Heart right ventricle (tissue), 16 donors: ENCODE measurements around the gene ADD2. TPM values are rescaled to one million over a fixed set of nuclear protein-coding genes. Genes with fewer than 3 reads are reported as not detected.

Experiments
- ATAC-seq, 8 donors: fragments of 200-7000 bp; cut with Tn5 transposase; one replicate each; pipeline ENCODE4 v1.9.1; 2020; ENCODE audit warnings: mild to moderate bottlenecking in 8 of 8, moderate library complexity in 8 of 8, moderate number of reproducible peaks in 1 of 8
- DNase-seq, 2 donors: peaks; one replicate each; pipeline ENCODE4 v3.0.0-alpha.2; 2020
- H3K27ac ChIP-seq, 10 donors: fragments of 200-600 bp; sonication (generic) in 2 of 10; one replicate each; pipeline versions ENCODE4 v1.5.0 to v1.8.0; 2020 to 2022; ENCODE audit warnings: mild to moderate bottlenecking in 3 of 10
- H3K27me3 ChIP-seq, 7 donors: fragments of 200-600 bp; one replicate each; pipeline ENCODE4 v1.8.0; 2021 to 2022; ENCODE audit warnings: mild to moderate bottlenecking in 2 of 7
- H3K36me3 ChIP-seq, 9 donors: fragments of 200-600 bp; sonication (generic) in 1 of 9; one replicate each; pipeline versions ENCODE4 v1.5.0 to v1.8.0; 2020 to 2022; ENCODE audit warnings: mild to moderate bottlenecking in 2 of 9
- H3K4me1 ChIP-seq, 9 donors: fragments of 200-600 bp; sonication (generic) in 1 of 9; one replicate each; pipeline versions ENCODE4 v1.5.0 to v1.8.0; 2020 to 2022; ENCODE audit warnings: mild to moderate bottlenecking in 4 of 9
- H3K4me3 ChIP-seq, 10 donors: fragments of 200-600 bp; sonication (generic) in 2 of 10; one replicate each; pipeline versions ENCODE4 v1.5.0 to v1.8.0; 2020 to 2022; ENCODE audit warnings: mild to moderate bottlenecking in 7 of 10, moderate library complexity in 2 of 10
- H3K9me3 ChIP-seq, 11 donors: fragments of 200-600 bp in 10 of 11; sonication (generic) in 2 of 11; one replicate each; pipeline versions ENCODE4 v1.5.0 to v1.8.0; 2013 to 2022; ENCODE audit warnings: mild to moderate bottlenecking in 2 of 11, control low read depth in 1 of 11, moderate library complexity in 1 of 11
- WGBS, 2 donors: extraction: QIAGEN DNeasy Blood & Tissue Kit; methylation state at CpG; one replicate each; pipeline ENCODE4 v1.1.7; 2013; ENCODE audit warnings: inconsistent platforms in 1 of 2; 5-methylcytosine and 5-hydroxymethylcytosine counted together
- intact Hi-C, 10 donors: fragments of 100-400 bp; cut with DNase I; formaldehyde crosslinking; loops; one replicate each; pipeline versions ENCODE4 v1.11.1 to v1.14.2; 2022
- polyA plus RNA-seq, 2 donors: library from polyadenylated mRNA; stranded (reverse); fragments of 200-250 nt; gene quantifications; one replicate each; pipeline ENCODE4 v1.2.3, GENCODE V29; 2013
- total RNA-seq, 10 donors: library from RNA; stranded (reverse); fragmentation: NEBNext Ultra II Directional in 3 of 10; extraction: Animal tissue kit (Norgen Biotek cat#: 25700) in 3 of 10; gene quantifications; one replicate each; pipeline versions ENCODE4 v1.2.1 to v1.2.4, GENCODE V29; 2021 to 2023
- TF ChIP-seq, protein P1 (sequence below), 9 donors: fragments of 200-600 bp; sonication (generic) in 2 of 9; IDR thresholded peaks; one replicate each; pipeline versions ENCODE4 v1.5.0 to v1.8.0; 2021 to 2022; ENCODE audit warnings: antibody characterized with exemption in 9 of 9, mild to moderate bottlenecking in 5 of 9, moderate library complexity in 1 of 9
- donor health status: Arrhythmogenic right ventricular cardiomyopathy.
- donor health status: ischemic (EF 13 %, LVEDD 7.1; RV severe dilation, severe dysfunction).
- donor health status: healthy with polysubstance abuse.
- donor health status: DM: no; HTN: yes; CAD: no.
- donor health status: DM: no; HTN: no; CAD: no.
- donor health status: ischemic (EF 25% LVEDD 6.9; RV normal size, moderate dysfunction).
- donor health status: ischemic (EF 25% LVEDD 5.7; RV mildly dilated, moderate dysfunction).
- donor health status: healthy.
- donor health status: DM: yes; HTN: yes; CAD: no.
- donor health status: Ischemic cardiomyopathy.
- donor health status: ischemic (EF 35%, LVEDD 5.7; RV mildly dilated, moderate dysfunction).
- donor health status: nonischemic (EF 11% LVEDD 7.7; RV severe dilation, severe dysfunction).
- donor health status: DM: yes; HTN: yes; CAD: no.
- donor health status: PGD.
- donor health status: ischemic (EF 29% LVEDD 5.4; RV normal size, mild dysfunction).
- donor health status: nonischemic (EF 23%, LVEDD 6.1; RV moderate dilation, normal function).

Gene ADD2
- total and polyA plus RNA-seq, 12 donors: 0.16 to 5.7 (median 2.2) TPM

DNA sequence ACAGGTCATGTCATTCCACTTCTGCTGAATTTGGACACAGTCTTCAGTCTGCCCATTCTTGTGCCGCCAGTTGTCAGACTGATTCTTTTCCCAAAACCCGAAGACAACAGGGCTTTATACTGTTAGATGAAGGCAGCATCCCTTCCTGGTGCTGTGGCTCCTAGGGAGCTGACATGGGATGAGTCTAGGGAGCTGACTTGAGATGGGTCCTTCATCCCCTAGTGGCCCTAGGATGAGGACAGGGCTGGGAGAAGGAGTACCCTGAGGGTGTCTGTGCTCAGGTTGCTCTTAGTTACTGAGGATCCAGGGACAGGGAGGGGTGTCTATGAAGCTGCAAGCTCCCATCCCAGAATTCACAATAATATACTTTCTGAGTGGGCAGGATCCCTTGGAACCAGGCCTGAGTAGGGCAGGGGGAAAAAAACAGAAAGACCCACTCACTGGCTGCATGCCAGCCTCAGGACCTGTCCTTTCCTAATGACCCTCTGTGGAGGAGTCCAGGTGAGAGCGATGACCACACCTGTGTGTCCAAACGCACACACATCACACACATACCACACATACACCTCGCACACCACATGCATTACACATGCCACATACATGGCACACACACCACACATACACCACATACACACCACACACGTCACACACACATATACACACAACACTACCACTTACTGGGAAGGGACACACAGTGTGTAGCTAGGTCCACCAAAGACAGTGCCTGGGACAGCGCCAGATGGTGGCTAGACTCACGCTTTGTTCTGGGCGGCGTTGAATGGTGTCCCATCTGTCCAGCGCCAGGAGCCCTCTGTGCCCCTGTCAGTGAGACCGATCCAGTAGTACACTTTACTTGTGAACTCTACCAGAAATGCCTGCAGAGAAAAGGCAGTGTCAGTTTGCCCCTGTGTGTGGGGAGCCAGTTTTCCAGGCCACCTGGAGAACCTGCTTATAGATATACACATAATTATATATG lies 41.3 kb upstream of the ADD2 start:
- ATAC-seq (no peak), DNase-seq (no peak)
- no peak overlapping the region for H3K4me3 ChIP-seq
- intact Hi-C loops: no loop called here
- no peaks in the 10 kb centered on the region for H3K36me3 ChIP-seq
- H3K27me3 ChIP-seq: peaks cover 0 to 25% (median 0%) of the 10 kb centered on the region in 7 donors
- no peak overlapping the region for H3K27ac ChIP-seq
- WGBS, 2 donors: 90 to 92% methylated on average over 12 of the region's 12 CpGs
- H3K9me3 ChIP-seq: peaks cover 0 to 5% (median 0%) of the 10 kb centered on the region in 11 donors
- TF ChIP-seq, protein P1, sequence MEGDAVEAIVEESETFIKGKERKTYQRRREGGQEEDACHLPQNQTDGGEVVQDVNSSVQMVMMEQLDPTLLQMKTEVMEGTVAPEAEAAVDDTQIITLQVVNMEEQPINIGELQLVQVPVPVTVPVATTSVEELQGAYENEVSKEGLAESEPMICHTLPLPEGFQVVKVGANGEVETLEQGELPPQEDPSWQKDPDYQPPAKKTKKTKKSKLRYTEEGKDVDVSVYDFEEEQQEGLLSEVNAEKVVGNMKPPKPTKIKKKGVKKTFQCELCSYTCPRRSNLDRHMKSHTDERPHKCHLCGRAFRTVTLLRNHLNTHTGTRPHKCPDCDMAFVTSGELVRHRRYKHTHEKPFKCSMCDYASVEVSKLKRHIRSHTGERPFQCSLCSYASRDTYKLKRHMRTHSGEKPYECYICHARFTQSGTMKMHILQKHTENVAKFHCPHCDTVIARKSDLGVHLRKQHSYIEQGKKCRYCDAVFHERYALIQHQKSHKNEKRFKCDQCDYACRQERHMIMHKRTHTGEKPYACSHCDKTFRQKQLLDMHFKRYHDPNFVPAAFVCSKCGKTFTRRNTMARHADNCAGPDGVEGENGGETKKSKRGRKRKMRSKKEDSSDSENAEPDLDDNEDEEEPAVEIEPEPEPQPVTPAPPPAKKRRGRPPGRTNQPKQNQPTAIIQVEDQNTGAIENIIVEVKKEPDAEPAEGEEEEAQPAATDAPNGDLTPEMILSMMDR (IDR thresholded peaks at IDR 0.05): no peak
- H3K4me1 ChIP-seq: no peaks in the 10 kb centered on the region

DNA sequence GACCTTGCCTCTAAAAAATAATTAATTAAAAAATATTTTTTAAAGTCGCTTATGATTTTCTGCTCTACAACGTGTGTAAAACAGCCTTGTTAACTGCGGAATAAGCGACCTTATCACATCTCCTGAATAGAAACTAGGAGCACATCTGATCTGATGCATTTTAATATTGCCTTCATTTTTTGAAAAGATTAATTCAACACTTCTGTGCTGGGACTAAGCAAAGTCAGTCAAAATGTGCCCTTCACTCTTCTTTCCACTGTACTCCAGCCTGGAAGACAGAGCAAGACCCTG lies 39.8 kb upstream of the ADD2 start:
- no peak overlapping the region for H3K4me3 ChIP-seq
- ATAC-seq: no peak
- H3K27ac ChIP-seq: no peak overlapping the region
- no peak for DNase-seq
- H3K9me3 ChIP-seq: peaks cover 0 to 5% (median 0%) of the 10 kb centered on the region in 11 donors
- peaks cover 0 to 25% (median 0%) of the 10 kb centered on the region in 7 donors for H3K27me3 ChIP-seq
- 94% methylated on average over 4 of the region's 4 CpGs for WGBS, 2 donors
- TF ChIP-seq, protein P1 (IDR thresholded peaks at IDR 0.05): no peak
- intact Hi-C loops: no loop called here
- H3K36me3 ChIP-seq: no peaks in the 10 kb centered on the region
- no peaks in the 10 kb centered on the region for H3K4me1 ChIP-seq

DNA sequence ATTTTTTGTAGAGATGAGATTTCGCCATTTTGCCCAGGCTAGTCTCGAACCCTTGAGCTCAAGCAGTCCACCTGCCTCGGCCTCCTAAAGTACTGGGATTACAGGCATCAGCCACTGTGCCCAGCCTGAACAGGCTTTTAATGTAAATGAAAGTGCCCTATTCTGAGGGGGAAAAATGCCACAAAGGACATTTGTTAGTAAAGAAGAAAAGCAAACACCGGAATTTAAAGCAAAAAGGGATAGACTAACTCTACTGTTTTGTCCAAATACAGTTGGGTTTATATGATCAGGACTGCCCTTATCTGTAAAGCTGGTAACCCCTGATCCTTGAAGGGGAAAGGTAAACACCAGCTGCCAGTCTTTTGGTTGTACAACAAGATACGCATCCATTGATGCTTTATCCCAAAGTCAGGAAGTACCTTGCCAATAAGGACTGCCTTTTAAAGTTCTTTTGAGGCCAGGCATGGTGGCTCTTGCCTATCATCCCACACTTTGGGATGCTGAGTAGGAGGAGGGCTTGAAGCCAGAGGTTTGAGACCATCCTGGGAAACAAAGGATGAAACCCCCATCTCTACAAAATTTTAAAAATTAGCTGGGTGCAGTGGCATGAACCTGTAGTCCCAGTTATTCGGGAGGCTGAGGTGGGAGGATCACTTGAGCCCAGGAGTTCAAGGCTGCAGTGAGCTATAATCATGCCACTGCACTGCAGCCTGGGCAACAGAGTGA lies 39.3 kb upstream of the ADD2 start:
- TF ChIP-seq, protein P1 (IDR thresholded peaks at IDR 0.05): no peak
- H3K9me3 ChIP-seq: peaks cover 0 to 5% (median 0%) of the 10 kb centered on the region in 11 donors
- no peak for ATAC-seq
- H3K4me3 ChIP-seq: no peak overlapping the region
- intact Hi-C loops: no loop called here
- H3K27ac ChIP-seq: no peak overlapping the region
- no peak for DNase-seq
- no peaks in the 10 kb centered on the region for H3K4me1 ChIP-seq
- no peaks in the 10 kb centered on the region for H3K36me3 ChIP-seq
- H3K27me3 ChIP-seq: peaks cover 0 to 25% (median 0%) of the 10 kb centered on the region in 7 donors
- WGBS, 2 donors: 85 to 94% methylated on average over 6 of the region's 6 CpGs

DNA sequence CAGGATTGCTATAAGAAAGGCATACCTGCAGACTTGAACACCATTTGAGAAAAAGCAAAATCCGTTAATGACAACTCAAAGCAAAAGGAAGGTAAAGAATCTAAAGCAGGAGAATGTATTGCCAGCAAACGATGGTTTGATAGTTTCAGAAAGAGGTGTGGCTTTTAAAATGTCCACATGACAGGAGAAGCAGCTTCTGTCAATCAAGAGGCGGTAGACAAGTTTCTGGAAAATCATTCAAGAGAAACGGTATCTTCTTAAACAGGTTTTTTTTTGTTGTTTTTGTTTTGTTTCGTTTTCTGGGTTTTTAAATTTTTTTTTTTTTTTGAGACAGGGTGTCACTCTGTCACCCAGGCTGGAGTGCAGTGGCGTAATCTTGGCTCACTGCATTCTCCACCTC lies 38.6 kb upstream of the ADD2 start:
- DNase-seq (no peak), ATAC-seq (no peak)
- H3K36me3 ChIP-seq: no peaks in the 10 kb centered on the region
- peaks cover 0 to 25% (median 0%) of the 10 kb centered on the region in 7 donors for H3K27me3 ChIP-seq
- TF ChIP-seq, protein P1 (IDR thresholded peaks at IDR 0.05): no peak
- intact Hi-C loops: no loop called here
- H3K4me1 ChIP-seq: no peaks in the 10 kb centered on the region
- peaks cover 0 to 5% (median 0%) of the 10 kb centered on the region in 11 donors for H3K9me3 ChIP-seq
- WGBS, 2 donors: 69 to 74% methylated on average over 6 of the region's 6 CpGs
- H3K4me3 ChIP-seq: no peak overlapping the region
- H3K27ac ChIP-seq: no peak overlapping the region
